SK-N-SH (cell line): ENCODE measurements around the gene IDH3G. TPM values are rescaled to one million over a fixed set of nuclear protein-coding genes. Genes with fewer than 3 reads are reported as not detected.

Experiments used
- CTCF ChIA-PET: fragments of 300-600, 350-600 bp; formaldehyde crosslinking; extraction: SDS; loops from one replicate; lab custom pipeline; 2021; lab: Yijun Ruan, JAX
- POLR2A ChIA-PET: fragments of 350-600 bp; sonication (Branson Sonifier 250); formaldehyde crosslinking; extraction: SDS; loops from one replicate; lab custom pipeline; 2020; ENCODE audit warnings: antibody characterized with exemption, inconsistent platforms; lab: Yijun Ruan, JAX
- DNase-seq: peaks from one replicate; pipeline ENCODE4 v3.0.0; 2012
- H2AFZ ChIP-seq: fragments of 200-600 bp; sonication (generic); 2 replicates; pipeline ENCODE4 v1.8.1; 2016; ENCODE audit warnings: antibody characterized with exemption, mild to moderate bottlenecking, low read depth
- H3F3A ChIP-seq: fragments of 200-600 bp; sonication (generic); replicated peaks from 2 replicates; pipeline ENCODE3; 2016; ENCODE audit warnings: antibody characterized with exemption, mild to moderate bottlenecking; ENCODE audit not compliant: insufficient read depth
- H3K27ac ChIP-seq, 2 experiments: fragments of 200-500 bp in 1 of 2; fragments of 200-600 bp in 1 of 2; sonication (Bioruptor generic) in 1 of 2; sonication (generic), shearing (Covaris generic) in 1 of 2; 2 replicates each; pipeline versions ENCODE4 v1.5.1 to v1.6.1; 2014 to 2016; ENCODE audit warnings: low read depth in 2 of 2, inconsistent platforms in 1 of 2, low read length in 1 of 2, mild to moderate bottlenecking in 1 of 2, mixed read lengths in 1 of 2
- H3K27me3 ChIP-seq: fragments of 200-600 bp; sonication (generic), shearing (Covaris generic); 2 replicates; pipeline ENCODE4 v1.6.1; 2016; ENCODE audit warnings: mixed run types; ENCODE audit not compliant: insufficient read depth
- H3K36me3 ChIP-seq, 2 experiments: fragments of 200-500 bp in 1 of 2; fragments of 200-600 bp in 1 of 2; sonication (Bioruptor generic) in 1 of 2; sonication (generic) in 1 of 2; replicated peaks in 1 of 2; 2 replicates each; pipeline versions ENCODE3 to v1.5.1; 2014 to 2016; ENCODE audit warnings: low read length in 1 of 2, mild to moderate bottlenecking in 1 of 2; ENCODE audit not compliant: insufficient read depth in 2 of 2, control insufficient read depth in 1 of 2
- H3K4me1 ChIP-seq, 2 experiments: fragments of 200-500 bp in 1 of 2; fragments of 200-600 bp in 1 of 2; sonication (Bioruptor generic) in 1 of 2; sonication (generic), shearing (Covaris generic) in 1 of 2; 2 replicates each; pipeline versions ENCODE4 v1.5.1 to v1.6.1; 2014 to 2016; ENCODE audit warnings: low read depth in 1 of 2, low read length in 1 of 2, mixed run types in 1 of 2; ENCODE audit not compliant: insufficient read depth in 2 of 2, control insufficient read depth in 1 of 2
- H3K4me2 ChIP-seq: fragments of 200-600 bp; sonication (generic), shearing (Covaris generic); 2 replicates; pipeline ENCODE4 v1.6.1; 2017; ENCODE audit warnings: mixed run types
- H3K4me3 ChIP-seq, 2 experiments: fragments of 200-500 bp in 1 of 2; fragments of 200-600 bp in 1 of 2; sonication (Bioruptor generic) in 1 of 2; sonication (generic), shearing (Covaris generic) in 1 of 2; 2 replicates each; pipeline versions ENCODE4 v1.5.1 to v1.8.1; 2014 to 2016; ENCODE audit warnings: low read depth in 2 of 2, inconsistent platforms in 1 of 2, low read length in 1 of 2, mild to moderate bottlenecking in 1 of 2, mixed read lengths in 1 of 2, moderate library complexity in 1 of 2
- H3K79me2 ChIP-seq: fragments of 200-600 bp; sonication (generic); 2 replicates; pipeline ENCODE4 v1.8.1; 2017; ENCODE audit warnings: mild to moderate bottlenecking; ENCODE audit not compliant: insufficient read depth
- H3K9ac ChIP-seq: fragments of 200-600 bp; sonication (generic); 2 replicates; pipeline ENCODE4 v1.6.1; 2017; ENCODE audit warnings: mixed run types
- H3K9me2 ChIP-seq: fragments of 200-600 bp; sonication (generic); 2 replicates; pipeline ENCODE4 v1.6.1; 2017; ENCODE audit warnings: mixed run types
- H3K9me3 ChIP-seq: fragments of 200-600 bp; sonication (generic); 2 replicates; pipeline ENCODE4 v1.6.1; 2017; ENCODE audit warnings: mixed run types, mild to moderate bottlenecking, moderate library complexity
- H4K20me1 ChIP-seq: fragments of 200-600 bp; sonication (generic); 2 replicates; pipeline ENCODE4 v1.6.1; 2017; ENCODE audit warnings: mild to moderate bottlenecking, mixed run types; ENCODE audit not compliant: insufficient read depth
- FOSL2 ChIP-seq: IDR thresholded peaks from 2 replicates; pipeline ENCODE4 v1.4.0; 2012; ENCODE audit warnings: low read depth, mild to moderate bottlenecking, moderate library complexity, borderline replicate concordance
- GABPA ChIP-seq: IDR thresholded peaks from 2 replicates; pipeline ENCODE4 v1.4.0; 2012; ENCODE audit warnings: low read depth, mild to moderate bottlenecking
- IRF3 ChIP-seq: fragments of 150-350 bp; IDR thresholded peaks from 2 replicates; pipeline ENCODE4 v1.6.1; 2016; ENCODE audit warnings: mild to moderate bottlenecking, low read depth, low read length
- POLR2AphosphoS5 ChIP-seq: IDR thresholded peaks from 2 replicates; pipeline ENCODE4 v1.6.1; 2012; ENCODE audit warnings: low read depth, low read length
- WGBS: methylation state at CpG from one replicate; pipeline ENCODE4 v1.1.6; 2017; ENCODE audit warnings: low lambda C conversion rate; 5-methylcytosine and 5-hydroxymethylcytosine counted together
- polyA plus RNA-seq, 3 experiments: library from polyadenylated mRNA; depleted of rRNA; stranded (reverse); fragments of >200 nt; gene quantifications; 2 replicates each; pipeline ENCODE4 v1.2.3, GENCODE V29; 2012

Gene IDH3G
- polyA plus RNA-seq, 1 of the 3 experiments (the other 2 are of a cell fraction) = 107 TPM

GRCh38 chrX:153781428-153782047 lies 12.6 kb downstream of the IDH3G start:
- DNase-seq = no peak
- H3K4me3 ChIP-seq = no peak overlapping the region
- H4K20me1 ChIP-seq = no peaks in the 10 kb centered on the region
- H3K4me2 ChIP-seq = no peak overlapping the region
- H2AFZ ChIP-seq = no peak overlapping the region
- peaks cover 0 to 4% of the 10 kb centered on the region in 2 experiments for H3K36me3 ChIP-seq
- no peaks in the 10 kb centered on the region for H3F3A ChIP-seq
- no peak for TF ChIP-seq GABPA
- TF ChIP-seq POLR2AphosphoS5 = no peak
- TF ChIP-seq IRF3 = no peak
- TF ChIP-seq FOSL2 = no peak
- ChIA-PET POLR2A (no interaction called here), CTCF (interaction anchor here (1.0 to 1.7 kb wide), 5 partner anchors 18 to 141 kb away, joined by 3 to 6 read pairs (median 4); partner anchors contain the start of gene PLXNB3)
- H3K27ac ChIP-seq = no peak overlapping the region
- H3K27me3 ChIP-seq = 0 out of 2 replicates have a peak, but pooled peaks cover 7% of the 10 kb centered on the region
- H3K4me1 ChIP-seq = peaks cover 0 to 19% of the 10 kb centered on the region in 2 experiments; a peak in 1 of 4 replicates
- no peaks in the 10 kb centered on the region for H3K9me3 ChIP-seq
- no peaks in the 10 kb centered on the region for H3K79me2 ChIP-seq
- no peaks in the 10 kb centered on the region for H3K9me2 ChIP-seq
- 59% methylated on average over 9 of the region's 24 CpGs for WGBS
- H3K9ac ChIP-seq = no peak overlapping the region

DNA sequence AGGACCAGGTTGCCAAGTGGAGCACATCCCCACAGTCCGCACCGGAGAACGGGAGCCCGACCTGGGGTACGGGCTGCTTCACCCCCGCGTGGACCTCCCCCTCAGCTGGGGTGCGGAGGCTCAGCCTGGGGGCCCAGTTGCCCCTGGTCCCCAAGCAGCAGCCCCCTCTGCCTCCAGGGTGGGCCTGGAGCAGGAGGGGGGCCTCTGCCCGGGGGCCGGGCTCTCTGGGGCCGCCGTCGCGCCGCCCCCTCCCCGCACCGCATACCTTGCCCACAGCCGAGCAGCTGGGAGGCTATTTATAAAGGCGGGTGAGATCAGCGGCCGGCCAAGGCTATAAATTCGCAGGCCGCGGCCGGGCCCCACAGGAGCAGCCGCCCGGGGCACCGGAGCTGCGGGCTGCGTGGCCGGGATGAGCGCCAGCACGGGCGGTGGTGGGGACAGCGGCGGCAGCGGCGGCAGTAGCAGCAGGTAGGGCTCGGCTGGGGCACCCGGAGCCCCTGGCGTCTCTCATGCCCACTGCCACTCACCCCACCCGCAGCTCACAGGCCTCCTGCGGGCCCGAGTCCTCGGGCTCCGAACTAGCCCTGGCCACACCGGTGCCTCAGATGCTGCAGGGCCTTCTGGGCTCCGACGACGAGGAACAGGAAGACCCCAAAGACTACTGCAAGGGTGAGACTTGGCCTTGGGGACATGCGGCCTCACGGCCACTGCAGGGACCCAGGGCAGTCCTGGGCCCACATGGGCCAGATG lies 13.3 kb downstream of the IDH3G start, which contains the start of gene SRPK3:
SRPK3 (plus strand) TSS at position 364 of the 750 bp plus-strand sequence; CDS start at position 410, 46 bp downstream.
- no peak within 1 kb of the TSS for H3K4me2 ChIP-seq
- H3K27me3 ChIP-seq = 0 out of 2 replicates have a peak, but pooled peaks cover 7% of the 10 kb centered on the region
- H4K20me1 ChIP-seq = no peaks in the 10 kb centered on the region
- no peaks in the 10 kb centered on the region for H3K9me2 ChIP-seq
- peak within 1 kb of the TSS in 1 of 2 experiments; percentile 9; a peak in 1 of 4 replicates for H3K27ac ChIP-seq
- peaks cover 0 to 19% of the 10 kb centered on the region in 2 experiments; a peak in 1 of 4 replicates for H3K4me1 ChIP-seq
- POLR2A ChIA-PET = no interaction called here
- H3K79me2 ChIP-seq = no peaks in the 10 kb centered on the region
- H3K9me3 ChIP-seq = no peaks in the 10 kb centered on the region
- DNase-seq = no peak
- CTCF ChIA-PET = interaction anchor here (1.0 to 1.5 kb wide), 2 partner anchors 15 to 166 kb away, joined by 3 to 4 read pairs; no protein-coding TSS in a partner anchor
- H2AFZ ChIP-seq = no peak within 1 kb of the TSS
- no peak within 1 kb of the TSS for H3K9ac ChIP-seq
- no peaks in the 10 kb centered on the region for H3F3A ChIP-seq
- 49% methylated on average over 23 of the region's 52 CpGs for WGBS
- H3K4me3 ChIP-seq = no peak within 1 kb of the TSS
- no peak for TF ChIP-seq FOSL2
- H3K36me3 ChIP-seq = peaks cover 0 to under 1% of the 10 kb centered on the region in 2 experiments
